IMR-90 (cell line): ENCODE data around the gene POC1B. TPM values are rescaled to one million over a fixed set of nuclear protein-coding genes. Genes with fewer than 3 reads are reported as not detected.
A peak's percentile ranks its signal among the peaks of the same experiment; 100 is the strongest.

ENCODE experiments used
- ATAC-seq: fragments of 200-7000 bp; cut with Tn5 transposase; 2 replicates; pipeline ENCODE4 v1.9.1; 2020; ENCODE audit warnings: low read depth, mild to moderate bottlenecking, moderate library complexity
- BruUV-seq: library from RNA; stranded (reverse); fragments of 400-500 nt; replicated peaks from 2 replicates; lab custom pipeline; 2021; lab: Mats Ljungman, UMichigan
- CTCF ChIA-PET: fragments of 300-600 bp; formaldehyde crosslinking; extraction: SDS; loops from one replicate; lab custom pipeline; 2021; ENCODE audit warnings: antibody characterized with exemption; lab: Yijun Ruan, JAX
- POLR2A ChIA-PET: fragments of 300-600 bp; sonication (Branson Sonifier 250); formaldehyde crosslinking; loops from one replicate; lab custom pipeline; 2022; ENCODE audit warnings: antibody characterized with exemption; ENCODE audit not compliant: unreplicated experiment; lab: Charles Lee
- DNase-seq: peaks from one replicate; pipeline ENCODE4 v3.0.0; 2013
- H2AFZ ChIP-seq: replicated peaks from 2 replicates; pipeline ENCODE3; 2013; ENCODE audit warnings: low read length, mild to moderate bottlenecking; ENCODE audit not compliant: poor library complexity
- H2AK5ac ChIP-seq: 2 replicates; pipeline ENCODE4 v1.6.1; 2013; ENCODE audit warnings: low read depth, low read length, inconsistent platforms
- H2AK9ac ChIP-seq: replicated peaks from 2 replicates; pipeline ENCODE3; 2013; ENCODE audit warnings: mild to moderate bottlenecking, low read depth, low read length, moderate library complexity; ENCODE audit not compliant: poor library complexity
- H2BK120ac ChIP-seq: 2 replicates; pipeline ENCODE4 v1.6.1; 2013; ENCODE audit warnings: low read depth, low read length, inconsistent platforms
- H2BK15ac ChIP-seq: 3 replicates; pipeline ENCODE4 v1.6.1; 2013; ENCODE audit warnings: low read depth, low read length, inconsistent platforms
- H2BK20ac ChIP-seq: 2 replicates; pipeline ENCODE4 v1.6.1; 2013; ENCODE audit warnings: low read depth, mild to moderate bottlenecking, inconsistent platforms, low read length, moderate library complexity
- H2BK5ac ChIP-seq: 2 replicates; pipeline ENCODE4 v1.6.1; 2013; ENCODE audit warnings: mild to moderate bottlenecking, low read depth, low read length, inconsistent platforms; ENCODE audit not compliant: poor library complexity, severe bottlenecking
- H3K14ac ChIP-seq: replicated peaks from 2 replicates; pipeline ENCODE4 v1.6.1; 2013; ENCODE audit warnings: low read depth, low read length, inconsistent platforms
- H3K18ac ChIP-seq: 2 replicates; pipeline ENCODE4 v1.6.1; 2013; ENCODE audit warnings: low read depth, low read length, control low read depth
- H3K23ac ChIP-seq: 2 replicates; pipeline ENCODE4 v1.6.1; 2013; ENCODE audit warnings: low read depth, low read length, inconsistent platforms
- H3K27ac ChIP-seq: 2 replicates; pipeline ENCODE4 v1.5.1; 2013; ENCODE audit warnings: mild to moderate bottlenecking, control low read depth, low read length; ENCODE audit not compliant: insufficient read depth
- H3K27me3 ChIP-seq: 2 replicates; pipeline ENCODE4 v1.6.1; 2013; ENCODE audit warnings: low read length; ENCODE audit not compliant: control insufficient read depth, insufficient read depth
- H3K36me3 ChIP-seq: 2 replicates; pipeline ENCODE4 v1.6.1; 2013; ENCODE audit warnings: low read length, mixed read lengths; ENCODE audit not compliant: control insufficient read depth, insufficient read depth
- H3K4ac ChIP-seq: 2 replicates; pipeline ENCODE4 v1.6.1; 2013; ENCODE audit warnings: low read depth, low read length, inconsistent platforms
- H3K4me1 ChIP-seq: 2 replicates; pipeline ENCODE4 v1.6.1; 2013; ENCODE audit warnings: low read length, mixed read lengths; ENCODE audit not compliant: control insufficient read depth, insufficient read depth
- H3K4me2 ChIP-seq: 2 replicates; pipeline ENCODE4 v1.6.1; 2013; ENCODE audit warnings: low read depth, mild to moderate bottlenecking, control low read depth, low read length, moderate library complexity
- H3K4me3 ChIP-seq: 2 replicates; pipeline ENCODE4 v1.5.1; 2013; ENCODE audit warnings: low read depth, mild to moderate bottlenecking, control low read depth, low read length, moderate library complexity; ENCODE audit not compliant: insufficient read depth
- H3K56ac ChIP-seq: 2 replicates; pipeline ENCODE4 v1.6.1; 2013; ENCODE audit warnings: low read length, inconsistent platforms; ENCODE audit not compliant: insufficient read depth; ENCODE audit errors: extremely low read depth
- H3K79me1 ChIP-seq, 2 experiments: 2 replicates each; pipeline ENCODE4 v1.6.1; 2013; ENCODE audit warnings: low read length in 2 of 2, inconsistent platforms in 1 of 2, low read depth in 1 of 2
- H3K9ac ChIP-seq: 2 replicates; pipeline ENCODE4 v1.6.1; 2013; ENCODE audit warnings: low read depth, low read length, control low read depth
- H3K9me1 ChIP-seq: 2 replicates; pipeline ENCODE4 v1.6.1; 2013; ENCODE audit warnings: low read length, inconsistent platforms; ENCODE audit not compliant: insufficient read depth
- H3K9me3 ChIP-seq: 2 replicates; pipeline ENCODE4 v1.6.1; 2013; ENCODE audit warnings: low read length; ENCODE audit not compliant: control insufficient read depth, insufficient read depth
- H4K20me1 ChIP-seq: 2 replicates; pipeline ENCODE4 v1.6.1; 2013; ENCODE audit warnings: low read length, inconsistent platforms; ENCODE audit not compliant: insufficient read depth
- H4K5ac ChIP-seq: 2 replicates; pipeline ENCODE4 v1.6.1; 2013; ENCODE audit warnings: mild to moderate bottlenecking, low read depth, low read length, control low read depth
- H4K8ac ChIP-seq, 2 experiments: 2 replicates each; pipeline ENCODE4 v1.6.1; 2013; ENCODE audit warnings: low read depth in 2 of 2, low read length in 2 of 2, control low read depth in 1 of 2, inconsistent platforms in 1 of 2
- H4K91ac ChIP-seq: 2 replicates; pipeline ENCODE4 v1.6.1; 2013; ENCODE audit warnings: low read depth, low read length, inconsistent platforms; ENCODE audit not compliant: insufficient read depth
- NFE2L2 ChIP-seq: fragments of 150-350 bp; IDR thresholded peaks from 2 replicates; pipeline ENCODE4 v1.6.1; 2016; ENCODE audit warnings: low read depth, mild to moderate bottlenecking, low read length
- RAD21 ChIP-seq: IDR thresholded peaks from 2 replicates; pipeline ENCODE4 v1.6.1; 2012; ENCODE audit warnings: low read length, improper control_type of control experiment
- RCOR1 ChIP-seq: IDR thresholded peaks from 2 replicates; pipeline ENCODE4 v1.6.1; 2012; ENCODE audit warnings: mild to moderate bottlenecking, low read length, improper control_type of control experiment; ENCODE audit not compliant: insufficient replicate concordance
- WGBS, 2 experiments: methylation state at CpG; one replicate each; pipeline versions ENCODE4 v1.1.5 to v1.1.7; 2013; ENCODE audit warnings: missing lambda C conversion rate in 2 of 2; ENCODE audit not compliant: insufficient read length in 1 of 2; ENCODE audit errors: extremely low coverage in 2 of 2; 5-methylcytosine and 5-hydroxymethylcytosine counted together
- dilution Hi-C: fragments of 300-500 bp; cut with HindIII; formaldehyde crosslinking; loops from one replicate; pipeline ENCODE4 v1.14.3; 2018; ENCODE audit warnings: low sequenced_read_pairs; ENCODE audit not compliant: unreplicated experiment
- in situ Hi-C: fragments of 300-500 bp; cut with MboI; formaldehyde crosslinking; loops from 3 replicates; pipeline ENCODE4 v1.14.3; 2019; ENCODE audit warnings: low sequenced_read_pairs, inconsistent platforms, mixed read lengths
- intact Hi-C: fragments of 100-400 bp; cut with micrococcal nuclease; formaldehyde crosslinking; loops from 2 replicates; pipeline ENCODE4 v1.10.0; 2022
- polyA plus RNA-seq, 3 experiments: library from polyadenylated mRNA; depleted of rRNA; stranded (reverse); fragments of >200 nt; gene quantifications; 2 replicates each; pipeline ENCODE4 v1.2.3, GENCODE V29; 2012; ENCODE audit warnings: low replicate concordance in 1 of 3
- total RNA-seq: library from RNA; depleted of rRNA; stranded (reverse); fragments of >200 nt; gene quantifications from 2 replicates; pipeline ENCODE4 v1.2.3, GENCODE V29; 2012

The POC1B gene
- total and polyA plus RNA-seq, 2 of the 4 experiments (the other 2 are of a cell fraction) = 5.0 to 10.4 TPM

DNA sequence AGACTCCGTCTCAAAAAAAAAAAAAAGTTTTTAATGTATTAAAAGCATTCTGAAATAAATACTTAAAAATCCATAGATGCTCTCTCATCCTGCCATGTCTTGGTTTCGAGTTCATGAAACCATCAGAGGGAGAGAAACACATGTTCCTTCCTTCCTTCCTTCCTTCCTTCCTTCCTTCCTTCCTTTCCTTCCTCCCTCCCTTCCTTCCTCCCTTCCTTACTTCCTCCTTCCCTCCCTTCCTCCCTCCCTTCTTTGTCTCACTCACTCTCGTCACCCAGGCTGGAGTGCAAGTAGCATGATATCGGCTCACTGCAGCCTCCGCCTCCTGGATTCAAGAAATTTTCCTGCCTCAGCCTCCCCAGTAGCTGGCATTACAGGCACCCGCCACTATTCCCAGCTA lies 113.2 kb downstream of the POC1B start:
- H3K27ac ChIP-seq = no peak overlapping the region
- peaks cover 0 to 14% of the 10 kb centered on the region in 2 experiments; a peak in 2 of 4 replicates for H3K79me1 ChIP-seq
- peak overlapping the region; percentile 6; the same call in 1 of the 2 replicates for H3K18ac ChIP-seq
- H4K91ac ChIP-seq = peak overlapping the region; percentile 49; the same call in 1 of the 2 replicates
- no peak overlapping the region for H4K8ac ChIP-seq
- H3K23ac ChIP-seq = peak overlapping the region; percentile 55; the same call in 1 of the 2 replicates
- H3K4ac ChIP-seq = peak overlapping the region; percentile 77
- no peaks in the 10 kb centered on the region for H4K20me1 ChIP-seq
- no peaks in the 10 kb centered on the region for H3K9me3 ChIP-seq
- H3K4me1 ChIP-seq = peaks cover 9% of the 10 kb centered on the region
- H2AK9ac ChIP-seq = no peak overlapping the region
- WGBS, 2 experiments = 100% methylated on average over 3 of the region's 6 CpGs; no CpG with 5 or more reads in 1 of the 2 experiments
- no peak overlapping the region for H4K5ac ChIP-seq
- H2AK5ac ChIP-seq = peak overlapping the region; percentile 88; the same call in 1 of the 2 replicates
- ChIA-PET POLR2A (no interaction called here), CTCF (no interaction called here)
- H2BK20ac ChIP-seq = no peak overlapping the region; the same call in 1 of the 2 replicates
- H2BK15ac ChIP-seq = 0 out of 3 replicates have a peak overlapping the region, but pooled peaks have one; percentile 76
- no peaks in the 10 kb centered on the region for H3K27me3 ChIP-seq
- peak overlapping the region; percentile 65 for H2BK120ac ChIP-seq
- no peak overlapping the region for H3K9ac ChIP-seq
- no peak overlapping the region for H3K4me2 ChIP-seq
- ATAC-seq (no peak), DNase-seq (no peak)
- dilution Hi-C loops (no loop called here), intact Hi-C loops (no loop called here), in situ Hi-C loops (no loop called here)
- H3K36me3 ChIP-seq = no peaks in the 10 kb centered on the region
- peaks cover 13% of the 10 kb centered on the region; the same call in 1 of the 2 replicates for H3K9me1 ChIP-seq
- no peak overlapping the region for H3K14ac ChIP-seq
- no peak overlapping the region for H2BK5ac ChIP-seq
- H2AFZ ChIP-seq = no peak overlapping the region
- BruUV-seq = no TSS peak
- H3K56ac ChIP-seq = no peak overlapping the region
- TF ChIP-seq NFE2L2 (no peak), RAD21 (no peak), RCOR1 (no peak)
- no peak overlapping the region for H3K4me3 ChIP-seq
